Liver (tissue), 3 donors: Measurements from ENCODE around the gene SIGLEC1.

Experiments
- ATF3 ChIP-seq: IDR thresholded peaks from 2 replicates; pipeline ENCODE4 v1.6.1; 2016; ENCODE audit warnings: antibody characterized with exemption
- CTCF ChIP-seq: fragments of 150-350 bp; IDR thresholded peaks from 2 replicates; pipeline ENCODE4 v1.5.1; 2017; ENCODE audit warnings: improper control_type of control experiment, low read depth, low read length; ENCODE audit not compliant: missing input control
- EGR1 ChIP-seq, 2 donors: IDR thresholded peaks; 2 replicates each; pipeline ENCODE4 v1.6.1; 2016 to 2018; ENCODE audit warnings: antibody characterized with exemption in 2 of 2, low read depth in 2 of 2
- FOXA1 ChIP-seq: IDR thresholded peaks from 2 replicates; pipeline ENCODE4 v1.6.1; 2016; ENCODE audit warnings: antibody characterized with exemption
- HNF4G ChIP-seq: IDR thresholded peaks from 2 replicates; pipeline ENCODE4 v1.6.1; 2016; ENCODE audit warnings: antibody characterized with exemption
- JUND ChIP-seq, 2 donors: IDR thresholded peaks; 2 replicates each; pipeline ENCODE4 v1.6.1; 2016; ENCODE audit warnings: antibody characterized with exemption in 2 of 2
- MAX ChIP-seq: IDR thresholded peaks from 2 replicates; pipeline ENCODE4 v1.6.1; 2016; ENCODE audit warnings: antibody characterized with exemption
- RAD21 ChIP-seq, 2 donors: IDR thresholded peaks; 2 replicates each; pipeline ENCODE4 v1.6.1; 2016; ENCODE audit warnings: antibody characterized with exemption in 2 of 2, mild to moderate bottlenecking in 2 of 2
- REST ChIP-seq: IDR thresholded peaks from 2 replicates; pipeline ENCODE4 v1.6.1; 2016; ENCODE audit warnings: antibody characterized with exemption, mild to moderate bottlenecking
- RXRA ChIP-seq, 2 donors: IDR thresholded peaks; 2 replicates each; pipeline ENCODE4 v1.6.1; 2017 to 2018; ENCODE audit warnings: antibody characterized with exemption in 2 of 2, mild to moderate bottlenecking in 1 of 2
- SP1 ChIP-seq: IDR thresholded peaks from 2 replicates; pipeline ENCODE4 v1.6.1; 2018; ENCODE audit warnings: antibody characterized with exemption, mild to moderate bottlenecking
- TAF1 ChIP-seq: conservative IDR thresholded peaks from 2 replicates; pipeline ENCODE4 v1.6.1; 2016; ENCODE audit warnings: antibody characterized with exemption, mild to moderate bottlenecking
- YY1 ChIP-seq: IDR thresholded peaks from 2 replicates; pipeline ENCODE4 v1.6.1; 2016; ENCODE audit warnings: antibody characterized with exemption, mild to moderate bottlenecking
- ZBTB33 ChIP-seq: IDR thresholded peaks from 2 replicates; pipeline ENCODE4 v1.6.1; 2016; ENCODE audit warnings: antibody characterized with exemption
- donor health status: healthy.
- donor health status: healthy.

- TF ChIP-seq CTCF (no peak), REST (no peak), RAD21 (IDR thresholded peaks at IDR 0.05) (no peak), MAX (no peak), YY1 (no peak), JUND (IDR thresholded peaks at IDR 0.05) (no peak), SP1 (no peak), ATF3 (no peak), EGR1 (IDR thresholded peaks at IDR 0.05; ENCODE audit: low read depth in 2 of 2) (no peak), TAF1 (no peak), ZBTB33 (no peak), HNF4G (no peak), RXRA (IDR thresholded peaks at IDR 0.05) (no peak), FOXA1 (no peak)
Measured at GRCh38 chr20:3699037-3699436, 13.4 kb downstream of the SIGLEC1 start.
